GM12801 (cell line): ENCODE data around the gene UBE3D.

ENCODE experiments used
- CTCF ChIP-seq: IDR thresholded peaks from one replicate; pipeline ENCODE4 v1.5.1; 2011; ENCODE audit warnings: control low read depth; ENCODE audit not compliant: insufficient read length; ENCODE audit errors: extremely low read depth

UBE3D gene

GRCh38 chr6:82921258-82921657, 144.4 kb downstream of the UBE3D start:
- TF ChIP-seq CTCF, result no peak

- TF ChIP-seq CTCF, result no peak
Measured at GRCh38 chr6:82917346-82918064, 148.1 kb downstream of the UBE3D start.

- TF ChIP-seq CTCF, result no peak
Measured at GRCh38 chr6:82915666-82916065, 150.0 kb downstream of the UBE3D start.

- TF ChIP-seq CTCF, result no peak
Measured at GRCh38 chr6:82914511-82914910, 151.1 kb downstream of the UBE3D start.

GRCh38 chr6:82910820-82911219, 154.8 kb downstream of the UBE3D start:
- no peak for TF ChIP-seq CTCF

GRCh38 chr6:82910395-82910794, 155.2 kb downstream of the UBE3D start:
- no peak for TF ChIP-seq CTCF

GRCh38 chr6:82909551-82909950, 156.1 kb downstream of the UBE3D start:
- TF ChIP-seq CTCF, result no peak

GRCh38 chr6:82908661-82909060, 157.0 kb downstream of the UBE3D start:
- no peak for TF ChIP-seq CTCF
